Left renal pelvis (tissue), 4 donors: ENCODE measurements around the gene ANAPC13. TPM values are rescaled to one million over a fixed set of nuclear protein-coding genes. Genes with fewer than 3 reads are reported as not detected.

Experiments used
- DNase-seq, 4 donors: peaks; one replicate each; pipeline ENCODE4 v3.0.0-alpha.2; 2013; ENCODE audit warnings: low read depth in 4 of 4, low spot score in 3 of 4
- polyA plus RNA-seq, 4 donors: library from polyadenylated mRNA; unstranded; fragments of 120-200 nt; gene quantifications; one replicate each; pipeline ENCODE4 v1.2.1, GENCODE V29; 2013; ENCODE audit not compliant: insufficient read length in 4 of 4

The ANAPC13 gene
- polyA plus RNA-seq, 4 donors = 113 to 156 (median 125) TPM

GRCh38 chr3:134483195-134483900 is 2.4 kb downstream of the ANAPC13 start:
- DNase-seq = no peak

GRCh38 chr3:134482622-134483021 is 3.2 kb downstream of the ANAPC13 start:
- no peak for DNase-seq

DNA sequence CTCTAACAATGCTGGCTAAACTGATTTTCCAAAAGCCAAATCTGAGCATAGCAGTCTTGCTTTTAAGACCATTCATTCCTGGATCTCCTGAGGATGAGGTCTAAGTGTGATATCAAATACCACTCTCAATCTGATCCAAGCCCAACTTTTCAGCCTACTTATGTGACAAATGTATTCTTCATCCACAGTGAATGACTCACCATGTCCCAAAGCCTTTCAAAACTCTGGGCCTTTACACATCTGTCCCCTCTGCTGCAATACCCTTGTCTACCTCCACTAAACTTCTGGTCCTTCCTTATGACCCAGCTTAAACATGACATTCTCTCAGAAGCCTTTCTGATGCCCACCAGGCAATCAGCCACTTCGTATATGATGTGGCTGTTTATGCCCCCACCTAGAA is 4.6 kb downstream of the ANAPC13 start:
- DNase-seq = no peak

- DNase-seq = no peak
These were observed 5.2 kb downstream of the ANAPC13 start for GRCh38 chr3:134480546-134480945.

- DNase-seq = no peak
These were observed 7.8 kb downstream of the ANAPC13 start for GRCh38 chr3:134477938-134478337.

GRCh38 chr3:134477002-134477401 is 8.8 kb downstream of the ANAPC13 start:
- no peak for DNase-seq

DNA sequence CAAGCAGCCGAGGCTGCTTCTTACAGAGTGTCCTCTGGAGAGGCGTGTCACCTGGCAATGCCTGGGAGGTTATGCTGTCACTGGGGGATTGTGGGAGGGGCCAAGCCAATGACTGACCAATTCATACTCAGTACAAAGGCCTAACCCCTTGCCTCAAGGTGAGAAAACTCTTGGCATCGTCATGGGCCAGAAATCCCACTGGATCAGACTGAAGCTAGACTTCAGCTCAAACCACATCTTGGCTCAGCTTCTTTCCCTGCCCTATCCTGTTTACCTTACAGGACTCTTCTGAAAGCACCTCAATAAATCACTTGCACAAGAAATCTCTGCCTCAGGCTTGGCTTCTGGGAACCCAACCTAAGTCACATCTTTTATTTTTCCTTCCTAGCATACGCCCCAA is 9.5 kb downstream of the ANAPC13 start:
- no peak for DNase-seq

- no peak for DNase-seq
These were observed 10.8 kb downstream of the ANAPC13 start for GRCh38 chr3:134474956-134475355.

- peak in 1 of 4 donors; percentile 69 for DNase-seq
These were observed 11.8 kb downstream of the ANAPC13 start for GRCh38 chr3:134473868-134474546.

GRCh38 chr3:134472831-134473230 is 13.0 kb downstream of the ANAPC13 start:
- DNase-seq = no peak

DNA sequence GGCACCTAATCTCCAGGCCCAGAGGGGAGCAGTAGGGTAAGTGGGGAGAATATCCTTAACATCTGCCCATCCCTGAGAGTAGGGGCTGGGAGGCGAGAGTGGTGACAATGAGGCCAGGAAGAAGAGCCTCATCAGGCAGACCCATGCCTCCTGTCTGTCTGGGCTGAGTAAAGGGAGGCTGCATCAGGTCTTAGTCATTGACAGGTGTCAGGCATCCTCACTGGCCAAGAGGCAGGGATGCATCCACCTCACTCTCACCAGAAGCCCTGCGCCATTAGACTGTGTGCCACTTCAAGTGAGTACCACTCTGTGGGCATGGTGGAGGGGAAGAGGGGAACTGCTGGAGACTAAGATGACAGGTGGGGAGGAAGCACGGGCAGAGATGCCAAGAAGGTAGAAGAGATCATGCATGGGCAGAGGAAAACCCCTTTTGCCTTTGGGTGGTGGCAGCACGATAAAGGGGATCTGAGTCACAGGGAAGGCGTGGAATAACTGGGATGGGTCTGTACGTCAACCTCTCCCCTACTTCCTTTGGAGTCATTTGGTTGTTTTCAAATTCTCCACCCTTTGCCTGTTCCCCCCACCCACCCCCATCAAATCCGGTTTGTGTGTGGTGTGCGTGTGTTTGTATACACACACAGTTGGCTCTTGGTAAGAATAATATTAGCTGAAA is 14.1 kb downstream of the ANAPC13 start:
- no peak for DNase-seq

GRCh38 chr3:134468519-134468918 is 17.3 kb downstream of the ANAPC13 start:
- DNase-seq = no peak

DNA sequence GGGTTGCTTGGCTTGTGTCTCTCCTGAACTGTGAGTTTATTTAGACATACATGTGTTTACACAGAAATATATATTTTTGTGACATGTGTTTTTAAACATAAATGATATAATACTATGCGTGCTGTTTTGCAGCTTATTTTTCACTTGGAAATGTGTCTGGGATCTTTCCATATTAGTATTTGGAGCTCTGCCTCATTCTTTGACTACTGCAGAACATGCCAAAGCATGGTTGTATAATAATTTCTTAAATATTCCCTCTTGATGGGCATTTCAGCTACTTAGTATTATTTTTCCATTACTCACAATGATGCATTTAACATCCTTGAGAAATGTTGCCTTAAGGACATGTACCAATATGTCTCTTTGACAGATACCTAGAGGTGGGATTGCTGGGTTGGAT is 19.5 kb downstream of the ANAPC13 start:
- no peak for DNase-seq

GRCh38 chr3:134464689-134465365 is 21.0 kb downstream of the ANAPC13 start:
- DNase-seq = no peak

DNA sequence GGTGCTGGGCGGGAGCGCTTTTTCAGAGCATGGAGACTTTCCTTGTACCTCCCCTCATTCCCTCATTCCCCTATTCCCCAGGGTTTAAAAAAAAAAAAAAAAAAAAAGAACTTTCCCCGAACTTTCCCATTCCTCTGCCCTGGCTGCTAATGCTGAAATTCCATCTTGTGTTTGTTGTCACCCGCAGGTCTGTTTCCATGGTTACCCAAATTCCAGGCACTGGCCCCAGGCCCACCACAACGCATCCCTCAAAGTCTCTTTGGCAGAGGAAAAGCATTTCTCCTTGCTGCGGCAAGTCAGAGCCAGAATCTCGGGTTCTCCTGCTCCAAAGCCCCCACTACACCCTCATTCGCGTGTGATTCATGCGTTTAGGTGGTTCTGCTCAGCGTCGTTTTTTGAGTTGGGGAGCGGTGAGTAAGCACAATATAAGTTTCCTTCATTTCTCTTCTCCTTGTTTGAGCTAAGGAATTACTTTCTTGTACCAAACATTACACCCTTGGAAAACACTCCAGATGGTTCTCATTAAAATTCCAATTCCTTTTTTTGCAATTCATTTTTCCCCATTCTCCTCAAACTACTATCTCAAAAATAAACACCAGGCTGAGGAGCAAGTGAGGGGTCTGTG is 21.6 kb downstream of the ANAPC13 start:
- DNase-seq = peak; percentile 71 to 83 (median 78)

DNA sequence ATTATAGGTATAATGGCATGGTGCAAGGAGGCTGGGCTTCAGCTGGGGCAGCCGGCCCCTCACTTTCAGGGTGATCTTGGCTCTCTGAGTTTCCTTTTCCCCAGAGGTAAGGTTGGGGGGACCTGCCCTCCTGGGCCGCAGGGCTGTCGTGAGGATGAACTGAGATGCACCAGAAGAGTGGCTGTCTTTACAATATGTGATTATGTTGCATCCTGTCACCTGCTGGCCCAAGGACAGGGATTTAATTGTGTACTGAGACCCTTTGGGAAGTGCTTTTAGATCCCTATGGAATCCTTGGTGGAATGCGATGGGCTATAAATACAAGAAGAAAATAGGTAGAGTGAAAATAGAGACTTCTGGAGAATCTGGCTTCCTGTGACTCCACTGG is 22.1 kb downstream of the ANAPC13 start:
- no peak for DNase-seq

DNA sequence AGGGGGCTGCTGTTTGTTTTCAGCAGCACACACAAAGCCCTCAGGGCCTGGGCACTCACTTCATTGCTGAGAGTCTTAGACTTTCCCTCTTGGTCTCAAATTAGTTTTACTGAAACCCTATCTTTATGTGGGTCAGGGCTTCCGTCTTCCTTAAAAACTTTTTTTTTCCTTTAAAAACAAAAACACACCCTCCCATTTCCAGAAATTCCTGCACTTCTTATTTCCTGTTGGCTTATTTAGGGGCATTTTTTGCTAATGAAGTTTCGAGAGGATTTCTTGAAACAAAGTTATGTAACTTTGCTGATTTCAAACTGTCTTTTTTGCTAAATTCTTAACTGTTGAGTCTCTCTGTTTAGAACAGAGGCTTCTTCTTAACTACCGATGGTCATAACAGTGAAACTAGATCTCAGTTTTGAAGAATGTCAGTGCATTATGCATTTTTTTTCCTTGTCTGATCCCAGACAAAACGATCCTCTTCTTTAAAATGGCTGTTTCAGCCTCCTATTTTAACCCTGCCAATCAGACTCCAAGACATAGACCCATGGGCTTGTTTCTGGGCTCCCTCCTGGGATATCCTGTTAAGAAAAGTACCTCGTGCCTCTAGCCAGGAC is 23.3 kb downstream of the ANAPC13 start:
- DNase-seq = no peak

- DNase-seq = no peak
These were observed 24.8 kb downstream of the ANAPC13 start for GRCh38 chr3:134460965-134461364.

GRCh38 chr3:134459562-134459961 is 26.2 kb downstream of the ANAPC13 start:
- no peak for DNase-seq

GRCh38 chr3:134458406-134458945 is 27.3 kb downstream of the ANAPC13 start:
- no peak for DNase-seq
